Medulla oblongata (tissue), 1 donor: ENCODE results near the gene RHBDL3.
"Not testable (repeated sequence)": the region's sequence is repeated elsewhere in the genome, so short reads cannot be mapped to it uniquely, and the experiment has no call there.

Experiments
- DNase-seq: peaks from one replicate; pipeline ENCODE4 v3.0.0-alpha.2; 2015; ENCODE audit errors: extremely low spot score

RHBDL3 gene

GRCh38 chr17:32323811-32324491 is 58.3 kb downstream of the RHBDL3 start:
- DNase-seq, result peak; percentile 33

- DNase-seq, result no peak
These were observed 62.3 kb downstream of the RHBDL3 start for GRCh38 chr17:32327911-32328310.

GRCh38 chr17:32330147-32330546 is 64.5 kb downstream of the RHBDL3 start:
- no peak for DNase-seq

- no peak for DNase-seq
These were observed 65.8 kb downstream of the RHBDL3 start for GRCh38 chr17:32331243-32332040.

- no peak for DNase-seq
These were observed 67.6 kb downstream of the RHBDL3 start for GRCh38 chr17:32333187-32333586.

- DNase-seq, result no peak
These were observed 69.4 kb downstream of the RHBDL3 start for GRCh38 chr17:32335046-32335445.

GRCh38 chr17:32335687-32336086 is 70.1 kb downstream of the RHBDL3 start:
- DNase-seq, result no peak

GRCh38 chr17:32341141-32341856 is 75.7 kb downstream of the RHBDL3 start:
- DNase-seq, result peak; percentile 34

- peak; percentile 64 for DNase-seq
These were observed 76.4 kb downstream of the RHBDL3 start, which contains the start of gene C17orf75 for GRCh38 chr17:32341857-32342602. C17orf75 (minus strand) TSS chr17:32342173; CDS start chr17:32342139, 34 bp downstream.

GRCh38 chr17:32342603-32343325 is 77.1 kb downstream of the RHBDL3 start:
- DNase-seq, result no peak

- no peak for DNase-seq
These were observed 80.4 kb downstream of the RHBDL3 start for GRCh38 chr17:32345951-32346600.

GRCh38 chr17:32348483-32348800 is 82.8 kb downstream of the RHBDL3 start:
- DNase-seq, result no peak

- peak; percentile 56 for DNase-seq
These were observed 83.8 kb downstream of the RHBDL3 start for GRCh38 chr17:32349503-32349853.

- peak; percentile 98 for DNase-seq
These were observed 84.4 kb downstream of the RHBDL3 start, which contains the start of gene ZNF207 for GRCh38 chr17:32349854-32350665. ZNF207 (plus strand) TSS chr17:32350157; CDS start chr17:32350286, 129 bp downstream.

- peak; percentile 60 for DNase-seq
These were observed 85.2 kb downstream of the RHBDL3 start for GRCh38 chr17:32350666-32351418.

- not testable (repeated sequence) for DNase-seq
These were observed 87.1 kb downstream of the RHBDL3 start for GRCh38 chr17:32352734-32353133.

- no peak for DNase-seq
These were observed 90.2 kb downstream of the RHBDL3 start for GRCh38 chr17:32355649-32356377.

- no peak for DNase-seq
These were observed 90.7 kb downstream of the RHBDL3 start for GRCh38 chr17:32356378-32356743.
